Stimulated activated memory B cell treated with anti-CD40 and anti-IgM and Interleukin-4, amounts not matched to agents 10 μg/mL and 1 μg/mL and 100 μg/mL, for 72 hours (primary cell): ENCODE results near the gene CERS2.
A peak's percentile ranks its signal among the peaks of the same experiment; 100 is the strongest.
"Not testable (repeated sequence)": the region's sequence is repeated elsewhere in the genome, so short reads cannot be mapped to it uniquely, and the experiment has no call there.

Experiments used
- ATAC-seq: fragments of 150-1000 bp; cut with Tn5 transposase; 2 replicates; pipeline ENCODE4 v1.10.0; 2021
- H3K27ac Mint-ChIP-seq: one replicate; pipeline ENCODE4 v1.8.0; 2022; ENCODE audit warnings: mild to moderate bottlenecking, mixed read lengths
- H3K27me3 Mint-ChIP-seq: one replicate; pipeline ENCODE4 v1.8.0; 2022; ENCODE audit warnings: mixed read lengths
- H3K36me3 Mint-ChIP-seq: one replicate; pipeline ENCODE4 v1.8.0; 2022; ENCODE audit warnings: mixed read lengths
- H3K4me1 Mint-ChIP-seq: one replicate; pipeline ENCODE4 v1.8.0; 2022; ENCODE audit warnings: mixed read lengths
- H3K4me3 Mint-ChIP-seq: one replicate; pipeline ENCODE4 v1.8.0; 2022; ENCODE audit warnings: mild to moderate bottlenecking, moderate library complexity, mixed read lengths
- H3K9me3 Mint-ChIP-seq: one replicate; pipeline ENCODE4 v1.8.0; 2022; ENCODE audit warnings: mixed read lengths

CERS2 gene

DNA sequence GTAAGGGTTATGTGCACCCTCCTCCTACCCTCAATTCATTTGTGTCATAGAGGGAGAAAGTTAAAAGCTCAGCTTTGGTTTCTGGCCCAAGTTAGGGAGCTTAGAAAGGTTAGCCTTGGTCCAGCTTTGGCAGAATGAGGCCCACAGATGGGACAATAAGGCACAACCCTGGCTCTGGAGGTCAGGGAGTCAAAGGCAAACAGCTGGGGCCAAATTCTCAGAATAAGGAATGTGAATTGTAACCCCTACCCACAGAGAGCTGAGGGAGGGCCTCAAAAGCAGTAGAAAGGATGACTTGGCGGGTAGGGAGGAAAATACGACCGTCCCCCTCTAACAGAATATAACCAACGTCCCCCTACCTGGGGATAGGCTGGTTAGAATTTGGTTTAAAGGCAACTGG lies 9.0 kb downstream of the CERS2 start:
- Mint-ChIP-seq H3K36me3 (peaks cover 52% of the 10 kb centered on the region), H3K27ac (no peak overlapping the region), H3K4me1 (peaks cover 5% of the 10 kb centered on the region), H3K4me3 (no peak overlapping the region), H3K27me3 (no peaks in the 10 kb centered on the region), H3K9me3 (no peaks in the 10 kb centered on the region)
- no peak for ATAC-seq

DNA sequence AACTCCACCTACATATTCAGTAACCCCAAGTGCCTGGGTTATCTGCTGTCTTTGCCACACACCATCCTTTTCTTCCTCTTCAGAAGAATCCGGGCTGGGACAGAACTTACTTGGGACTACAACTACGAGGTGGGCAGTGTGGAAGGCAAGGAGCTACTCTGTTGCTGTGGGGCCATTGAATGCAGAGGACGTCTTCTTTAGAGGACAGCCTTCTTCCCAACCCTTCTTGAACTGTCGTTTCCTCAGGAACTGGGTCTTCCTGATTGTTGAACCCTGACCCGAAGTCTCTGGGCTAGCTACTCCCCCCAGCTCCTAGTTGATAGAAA lies 10.5 kb downstream of the CERS2 start:
- Mint-ChIP-seq H3K4me1 (no peaks in the 10 kb centered on the region), H3K36me3 (peaks cover 67% of the 10 kb centered on the region), H3K9me3 (no peaks in the 10 kb centered on the region), H3K27me3 (no peaks in the 10 kb centered on the region), H3K4me3 (no peak overlapping the region), H3K27ac (peak overlapping the region; percentile 24)
- ATAC-seq = no peak

GRCh38 chr1:150963321-150964163 lies 11.1 kb downstream of the CERS2 start:
- H3K27me3 Mint-ChIP-seq = no peaks in the 10 kb centered on the region
- H3K27ac Mint-ChIP-seq = no peak overlapping the region
- no peak for ATAC-seq
- no peak overlapping the region for H3K4me3 Mint-ChIP-seq
- H3K4me1 Mint-ChIP-seq = no peaks in the 10 kb centered on the region
- H3K36me3 Mint-ChIP-seq = peaks cover 67% of the 10 kb centered on the region
- H3K9me3 Mint-ChIP-seq = no peaks in the 10 kb centered on the region

- no peaks in the 10 kb centered on the region for H3K9me3 Mint-ChIP-seq
- H3K27ac Mint-ChIP-seq = no peak overlapping the region
- no peaks in the 10 kb centered on the region for H3K27me3 Mint-ChIP-seq
- H3K4me3 Mint-ChIP-seq = no peak overlapping the region
- no peak for ATAC-seq
- H3K4me1 Mint-ChIP-seq = no peaks in the 10 kb centered on the region
- H3K36me3 Mint-ChIP-seq = peaks cover 56% of the 10 kb centered on the region
Observed at GRCh38 chr1:150961756-150962155, 12.9 kb downstream of the CERS2 start.

- H3K4me3 Mint-ChIP-seq = no peak overlapping the region
Observed at GRCh38 chr1:150960646-150961045, 14.0 kb downstream of the CERS2 start.

GRCh38 chr1:150957666-150958065 lies 17.0 kb downstream of the CERS2 start:
- H3K4me3 Mint-ChIP-seq = no peak overlapping the region
- H3K9me3 Mint-ChIP-seq = no peaks in the 10 kb centered on the region
- ATAC-seq = no peak
- H3K36me3 Mint-ChIP-seq = peaks cover 55% of the 10 kb centered on the region
- H3K27ac Mint-ChIP-seq = no peak overlapping the region
- no peaks in the 10 kb centered on the region for H3K27me3 Mint-ChIP-seq
- no peaks in the 10 kb centered on the region for H3K4me1 Mint-ChIP-seq

More at GRCh38 chr1:150960646-150961045, 14.0 kb downstream of the CERS2 start:
- Mint-ChIP-seq H3K27ac (no peak overlapping the region), H3K9me3 (no peaks in the 10 kb centered on the region), H3K27me3 (no peaks in the 10 kb centered on the region), H3K4me1 (no peaks in the 10 kb centered on the region), H3K36me3 (peaks cover 52% of the 10 kb centered on the region)
- ATAC-seq = no peak

DNA sequence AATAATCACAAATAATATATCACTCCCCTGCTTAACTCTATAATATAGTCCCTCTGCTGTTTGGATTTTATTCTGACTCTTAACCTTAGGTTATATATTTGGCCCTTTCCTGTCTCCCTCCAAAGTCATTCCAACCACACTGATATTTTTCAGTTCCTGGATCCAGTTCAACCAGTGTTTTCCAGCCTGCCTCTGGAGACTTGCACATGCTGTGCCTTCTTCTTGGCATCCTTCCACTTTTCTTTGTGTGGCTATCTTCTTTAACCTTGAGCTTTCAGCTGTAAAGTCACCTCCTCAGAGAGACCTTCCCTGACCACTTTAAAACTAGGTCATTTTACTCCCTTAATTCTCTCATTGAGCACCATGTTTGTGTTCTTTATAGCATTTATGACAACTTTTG lies 19.4 kb downstream of the CERS2 start:
- H3K27ac Mint-ChIP-seq = no peak overlapping the region
- H3K36me3 Mint-ChIP-seq = peaks cover 68% of the 10 kb centered on the region
- no peak for ATAC-seq
- H3K4me1 Mint-ChIP-seq = no peaks in the 10 kb centered on the region
- no peaks in the 10 kb centered on the region for H3K27me3 Mint-ChIP-seq
- no peak overlapping the region for H3K4me3 Mint-ChIP-seq
- no peaks in the 10 kb centered on the region for H3K9me3 Mint-ChIP-seq

DNA sequence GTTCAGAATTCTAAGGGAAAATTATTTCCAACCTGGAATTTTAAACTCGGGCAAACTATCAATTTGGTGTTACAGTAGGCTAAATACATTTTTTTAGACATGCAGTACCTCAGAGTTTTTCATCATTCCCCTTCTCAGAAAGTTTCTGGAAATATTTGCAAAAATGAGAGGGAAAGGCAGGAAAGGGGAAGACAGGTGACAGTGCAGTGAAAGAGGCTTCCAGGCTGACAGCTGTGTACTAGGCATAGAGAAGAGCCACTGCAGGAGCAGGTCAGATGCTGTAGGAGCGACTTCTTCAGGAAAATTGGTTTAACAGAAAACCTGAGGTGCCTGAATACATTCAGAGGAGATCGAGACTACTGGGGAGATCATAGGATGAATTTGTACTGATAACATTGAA lies 19.9 kb downstream of the CERS2 start:
- H3K36me3 Mint-ChIP-seq = peaks cover 68% of the 10 kb centered on the region
- ATAC-seq = no peak
- H3K27ac Mint-ChIP-seq = no peak overlapping the region

GRCh38 chr1:150944856-150945255 lies 29.8 kb downstream of the CERS2 start:
- Mint-ChIP-seq H3K4me1 (no peaks in the 10 kb centered on the region), H3K36me3 (peaks cover 64% of the 10 kb centered on the region), H3K27me3 (no peaks in the 10 kb centered on the region), H3K4me3 (no peak overlapping the region), H3K27ac (peak overlapping the region; percentile 18), H3K9me3 (no peaks in the 10 kb centered on the region)
- no peak for ATAC-seq

More for the DNA sequence above, 19.9 kb downstream of the CERS2 start:
- H3K4me1 Mint-ChIP-seq = no peaks in the 10 kb centered on the region
- no peaks in the 10 kb centered on the region for H3K9me3 Mint-ChIP-seq
- H3K27me3 Mint-ChIP-seq = no peaks in the 10 kb centered on the region
- H3K4me3 Mint-ChIP-seq = no peak overlapping the region

GRCh38 chr1:150931773-150932172 lies 42.9 kb downstream of the CERS2 start:
- Mint-ChIP-seq H3K9me3 (peaks cover 3% of the 10 kb centered on the region), H3K27me3 (no peaks in the 10 kb centered on the region), H3K4me1 (peaks cover 23% of the 10 kb centered on the region), H3K36me3 (peaks cover 72% of the 10 kb centered on the region), H3K4me3 (no peak overlapping the region), H3K27ac (no peak overlapping the region)
- ATAC-seq = no peak

DNA sequence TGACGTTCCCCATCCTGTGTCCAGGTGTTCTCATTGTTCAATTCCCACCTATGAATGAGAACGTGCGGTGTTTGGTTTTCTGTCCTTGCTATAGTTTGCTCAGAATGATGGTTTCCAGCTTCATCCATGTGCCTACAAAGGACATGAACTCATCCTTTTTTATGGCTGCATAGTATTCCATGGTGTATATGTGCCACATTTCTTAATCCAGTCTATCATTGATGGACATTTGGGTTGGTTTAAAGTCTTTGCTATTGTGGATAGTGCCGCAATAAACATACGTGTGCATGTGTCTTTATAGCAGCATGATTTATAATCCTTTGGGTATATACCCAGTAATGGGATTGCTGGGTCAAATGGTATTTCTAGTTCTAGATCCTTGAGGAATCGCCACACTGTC lies 45.9 kb downstream of the CERS2 start:
- Mint-ChIP-seq H3K36me3 (peaks cover 55% of the 10 kb centered on the region), H3K4me1 (peaks cover 13% of the 10 kb centered on the region)
- not testable (repeated sequence) for H3K4me3 Mint-ChIP-seq, H3K27me3 Mint-ChIP-seq, ATAC-seq, H3K9me3 Mint-ChIP-seq, H3K27ac Mint-ChIP-seq

DNA sequence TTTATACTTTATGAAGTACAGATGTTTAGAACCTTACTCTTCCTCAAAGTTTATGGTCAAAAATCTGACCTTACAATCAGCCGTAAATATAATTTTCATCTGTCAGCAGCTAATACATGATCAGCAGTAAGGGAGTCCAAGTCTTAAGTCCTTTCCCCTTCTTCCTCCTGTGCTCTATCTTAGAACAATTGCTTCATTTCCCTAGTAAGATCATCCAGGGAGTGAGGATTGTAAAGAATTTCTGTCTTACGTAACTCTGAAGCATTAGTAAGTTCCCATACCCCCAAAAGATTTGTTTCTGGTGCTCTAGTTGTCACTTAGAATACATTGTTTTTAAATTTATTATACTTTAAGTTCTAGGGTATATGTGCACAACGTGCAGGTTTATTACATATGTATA lies 46.3 kb downstream of the CERS2 start:
- H3K9me3 Mint-ChIP-seq = peaks cover 3% of the 10 kb centered on the region
- no peak overlapping the region for H3K27ac Mint-ChIP-seq
- ATAC-seq = no peak
- H3K36me3 Mint-ChIP-seq = peaks cover 53% of the 10 kb centered on the region
- H3K4me1 Mint-ChIP-seq = peaks cover 13% of the 10 kb centered on the region
- H3K4me3 Mint-ChIP-seq = peak overlapping the region; percentile 21
- H3K27me3 Mint-ChIP-seq = no peaks in the 10 kb centered on the region

GRCh38 chr1:150927624-150928023 lies 47.0 kb downstream of the CERS2 start:
- no peak for ATAC-seq
- Mint-ChIP-seq H3K4me1 (peaks cover 17% of the 10 kb centered on the region), H3K9me3 (peaks cover 2% of the 10 kb centered on the region), H3K36me3 (peaks cover 46% of the 10 kb centered on the region), H3K4me3 (peak overlapping the region; percentile 97), H3K27ac (peak overlapping the region; percentile 94), H3K27me3 (no peaks in the 10 kb centered on the region)

- Mint-ChIP-seq H3K27me3 (no peaks in the 10 kb centered on the region), H3K4me3 (peak within 1 kb of the TSS; percentile 97), H3K27ac (peak within 1 kb of the TSS; percentile 94), H3K4me1 (peaks cover 24% of the 10 kb centered on the region), H3K36me3 (peaks cover 32% of the 10 kb centered on the region), H3K9me3 (no peaks in the 10 kb centered on the region)
- ATAC-seq = peak; percentile 98
Observed at GRCh38 chr1:150926097-150926741, 48.4 kb downstream of the CERS2 start, which contains the start of gene SETDB1. Gene SETDB1, plus strand, starts transcription at chr1:150926363. Its CDS starts 1,352 bp downstream, at chr1:150927715.

DNA sequence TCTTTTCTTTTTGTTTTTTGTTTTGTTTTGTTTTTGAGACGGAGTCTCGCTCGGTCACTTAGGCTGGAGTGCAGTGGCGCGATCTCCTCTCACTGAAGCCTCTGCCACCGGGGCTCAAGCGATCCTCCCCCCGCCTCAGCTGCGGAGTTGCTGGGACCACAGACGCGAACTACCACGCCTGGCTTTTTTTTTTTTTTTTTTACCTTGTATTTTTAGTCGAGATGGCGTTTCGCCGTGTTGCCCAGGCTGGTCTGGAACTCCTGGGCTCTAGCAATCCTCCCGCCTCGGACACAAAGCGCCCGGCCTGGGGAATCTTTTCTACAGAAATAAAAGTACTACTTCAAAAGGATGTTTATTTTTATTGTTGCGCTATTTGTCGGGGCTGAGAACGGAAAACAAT lies 49.6 kb downstream of the CERS2 start:
- Mint-ChIP-seq H3K4me3 (peak overlapping the region; percentile 97), H3K27me3 (no peaks in the 10 kb centered on the region), H3K9me3 (no peaks in the 10 kb centered on the region), H3K36me3 (peaks cover 22% of the 10 kb centered on the region), H3K4me1 (peaks cover 24% of the 10 kb centered on the region), H3K27ac (peak overlapping the region; percentile 94)
- ATAC-seq = no peak

GRCh38 chr1:150922519-150922975 lies 52.1 kb downstream of the CERS2 start:
- Mint-ChIP-seq H3K4me1 (peaks cover 21% of the 10 kb centered on the region), H3K27ac (no peak overlapping the region), H3K4me3 (no peak overlapping the region), H3K9me3 (no peaks in the 10 kb centered on the region), H3K27me3 (no peaks in the 10 kb centered on the region), H3K36me3 (peaks cover 3% of the 10 kb centered on the region)
- ATAC-seq = peak; percentile 81
